ENCODE results near the gene MISP. TPM values are rescaled to one million over a fixed set of nuclear protein-coding genes. Genes with fewer than 3 reads are reported as not detected.

MISP gene
- total and polyA plus RNA-seq, 2 of the 13 experiments (the other 11 are each of a cell fraction or from before 2014, with no cell fraction given), result 0.67 to 1.3 TPM

- intact Hi-C loops (cut with micrococcal nuclease; ENCODE audit: unreplicated experiment), result no loop called here
- H2AFZ ChIP-seq (ENCODE audit: low read length), result no peak within 1 kb of the TSS
- peaks cover 69% of the 10 kb centered on the region for H3K4me1 ChIP-seq (ENCODE audit: insufficient read depth, low read length)
- DNase-seq (ENCODE audit: low spot score) (peak; percentile 99), ATAC-seq (peak; percentile 66), FAIRE-seq (peak; percentile 99)
- H3K27ac ChIP-seq (ENCODE audit: extremely low read length, insufficient read depth, low read length), result peak within 1 kb of the TSS; percentile 97
- H3K36me3 ChIP-seq (replicated peaks in 1 of 2; ENCODE audit: control insufficient read depth in 1 of 2, insufficient read depth in 2 of 2, low read length in 2 of 2), result peaks cover 10 to 19% of the 10 kb centered on the region in 2 experiments; a peak in 4 of 5 replicates
- BruUV-seq (replicated peaks), result no TSS peak
- POLR2A ChIA-PET, result interaction anchor here (0.6 to 1.9 kb wide), 7 partner anchors 13 to 229 kb away, joined by 3 to 10 read pairs (median 6); partner anchors contain the start of genes CNN2, PRTN3 and WDR18
- WGBS (ENCODE audit: low lambda C conversion rate), result 2% methylated on average over 26 of the region's 83 CpGs
- H3K9ac ChIP-seq (ENCODE audit: insufficient read depth, low read depth, low read length), result peak within 1 kb of the TSS; percentile 99
- in situ Hi-C loops (cut with HindIII; ENCODE audit: extremely low pct_ligation_motif_present, low pct_unique_long_range_greater_than_20kb), result no loop called here
- H4K20me1 ChIP-seq (ENCODE audit: insufficient read depth, low read length), result peaks cover 38% of the 10 kb centered on the region
- peak within 1 kb of the TSS; percentile 89 for H3K4me2 ChIP-seq (ENCODE audit: low read depth, low read length)
- CTCF ChIA-PET (ENCODE audit: low intra/inter-chr PET ratio, low total read pairs), result no interaction called here
- H3K79me2 ChIP-seq (ENCODE audit: insufficient read depth, low read length), result peaks cover 40% of the 10 kb centered on the region
- peak within 1 kb of the TSS; percentile 85 to 96 (median 96) for H3K4me3 ChIP-seq (replicated peaks in 1 of 3; ENCODE audit: insufficient read depth in 1 of 3, low read depth in 2 of 3, low read length in 3 of 3)
- no peaks in the 10 kb centered on the region for H3K9me3 ChIP-seq (ENCODE audit: low read length)
- H3K27me3 ChIP-seq (ENCODE audit: control insufficient read depth in 1 of 2, insufficient read depth in 2 of 2, low read length in 2 of 2), result no peaks in the 10 kb centered on the region; a peak in 1 of 5 replicates
- TF ChIP-seq ZNF597 (CRISPR knock-in tag; IDR thresholded peaks at IDR 0.05) (no peak), TCF12 (IDR thresholded peaks at IDR 0.05) (no peak), TCF12 (CRISPR knock-in tag; IDR thresholded peaks at IDR 0.05) (0 out of 2 replicates have a peak, but pooled peaks have one; percentile 25), DR1 (CRISPR knock-in tag; IDR thresholded peaks at IDR 0.05) (peak; percentile 74), ZBTB21 (CRISPR knock-in tag; IDR thresholded peaks at IDR 0.05) (peak; percentile 21; the same call in 1 of the 2 replicates), THRA (CRISPR knock-in tag; IDR thresholded peaks at IDR 0.05; ENCODE audit: borderline replicate concordance) (peak; percentile 43; the same call in 1 of the 2 replicates), ZNF207 (IDR thresholded peaks at IDR 0.05; ENCODE audit: borderline replicate concordance) (peak; percentile 93; the same call in 1 of the 2 replicates), RELA (CRISPR knock-in tag; IDR thresholded peaks at IDR 0.05) (0 out of 2 replicates have a peak, but pooled peaks have one; percentile 56), ZBTB34 (CRISPR knock-in tag; IDR thresholded peaks at IDR 0.05) (0 out of 2 replicates have a peak, but pooled peaks have one; percentile 78), ARNT (IDR thresholded peaks at IDR 0.05) (no peak), ZXDC (CRISPR knock-in tag; IDR thresholded peaks at IDR 0.05) (no peak), ZNF773 (CRISPR knock-in tag; IDR thresholded peaks at IDR 0.05; ENCODE audit: borderline replicate concordance) (peak; percentile 52; the same call in 1 of the 2 replicates), PAX8 (CRISPR knock-in tag; IDR thresholded peaks at IDR 0.05; ENCODE audit: borderline replicate concordance) (no peak), ZNF224 (CRISPR knock-in tag; IDR thresholded peaks at IDR 0.05) (no peak), ELF4 (CRISPR knock-in tag; IDR thresholded peaks at IDR 0.05; ENCODE audit: borderline replicate concordance) (peak; percentile 92), SAP130 (CRISPR knock-in tag; IDR thresholded peaks at IDR 0.05; ENCODE audit: low read depth) (peak; percentile 90)
Measured at GRCh38 chr19:796692-797527, 46.0 kb downstream of the MISP start, which contains the start of gene PTBP1. Gene PTBP1, plus strand, starts transcription at chr19:797452. Its CDS starts 46 bp downstream, at chr19:797498.

Data from HepG2 (cell line).